ENCODE data around the gene RGS6. TPM values are rescaled to one million over a fixed set of nuclear protein-coding genes. Genes with fewer than 3 reads are reported as not detected.

Gene RGS6
- total and polyA plus RNA-seq, 4 donors: 0.21 to 5.4 (median 0.45) TPM

DNA sequence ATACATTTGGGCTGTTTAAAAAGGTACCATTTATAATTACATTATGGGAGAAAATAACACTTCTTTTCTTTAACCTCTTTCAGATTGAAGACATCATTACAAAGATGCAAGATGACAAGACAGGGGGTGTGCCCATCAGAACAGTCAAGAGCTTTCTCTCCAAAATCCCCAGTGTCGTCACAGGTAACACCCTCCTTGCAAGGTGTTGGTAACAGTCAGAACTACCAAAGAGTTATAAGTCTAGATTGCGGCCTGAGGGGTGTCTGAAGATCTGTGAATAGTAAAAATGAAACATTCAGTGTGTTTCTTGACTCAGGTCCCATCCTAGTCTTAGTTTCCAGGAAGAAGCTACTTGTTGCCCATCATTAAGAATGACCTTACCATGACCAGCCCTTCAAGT is 419.8 kb downstream of the RGS6 start:
- Histone ChIP-seq H3K9ac (ENCODE audit: insufficient read depth in 1 of 2, low read length in 2 of 2) (no peak overlapping the region), H3K36me3 (ENCODE audit: control insufficient read depth in 4 of 4, insufficient read depth in 4 of 4, low read length in 4 of 4) (no peaks in the 10 kb centered on the region), H3K27me3 (ENCODE audit: control insufficient read depth in 3 of 3, insufficient read depth in 3 of 3, low read length in 2 of 3) (no peaks in the 10 kb centered on the region), H3K4me1 (ENCODE audit: control insufficient read depth in 5 of 5, insufficient read depth in 5 of 5, low read length in 5 of 5) (no peaks in the 10 kb centered on the region), H3K4me3 (no peak overlapping the region), H3K27ac (ENCODE audit: low read depth in 1 of 2, low read length in 1 of 2) (no peak overlapping the region), H3K9me3 (ENCODE audit: control insufficient read depth in 4 of 4, insufficient read depth in 3 of 4, low read length in 3 of 4) (peaks cover 0 to 2% (median 0%) of the 10 kb centered on the region in 4 donors)
- no peak for DNase-seq
- WGBS, 2 donors: 89 to 91% methylated on average over 2 of the region's 2 CpGs
- TF ChIP-seq, protein P1, sequence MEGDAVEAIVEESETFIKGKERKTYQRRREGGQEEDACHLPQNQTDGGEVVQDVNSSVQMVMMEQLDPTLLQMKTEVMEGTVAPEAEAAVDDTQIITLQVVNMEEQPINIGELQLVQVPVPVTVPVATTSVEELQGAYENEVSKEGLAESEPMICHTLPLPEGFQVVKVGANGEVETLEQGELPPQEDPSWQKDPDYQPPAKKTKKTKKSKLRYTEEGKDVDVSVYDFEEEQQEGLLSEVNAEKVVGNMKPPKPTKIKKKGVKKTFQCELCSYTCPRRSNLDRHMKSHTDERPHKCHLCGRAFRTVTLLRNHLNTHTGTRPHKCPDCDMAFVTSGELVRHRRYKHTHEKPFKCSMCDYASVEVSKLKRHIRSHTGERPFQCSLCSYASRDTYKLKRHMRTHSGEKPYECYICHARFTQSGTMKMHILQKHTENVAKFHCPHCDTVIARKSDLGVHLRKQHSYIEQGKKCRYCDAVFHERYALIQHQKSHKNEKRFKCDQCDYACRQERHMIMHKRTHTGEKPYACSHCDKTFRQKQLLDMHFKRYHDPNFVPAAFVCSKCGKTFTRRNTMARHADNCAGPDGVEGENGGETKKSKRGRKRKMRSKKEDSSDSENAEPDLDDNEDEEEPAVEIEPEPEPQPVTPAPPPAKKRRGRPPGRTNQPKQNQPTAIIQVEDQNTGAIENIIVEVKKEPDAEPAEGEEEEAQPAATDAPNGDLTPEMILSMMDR (IDR thresholded peaks at IDR 0.05; ENCODE audit: control extremely low read depth, extremely low read depth): no peak
- no peak for ATAC-seq (ENCODE audit: insufficient read depth, low FRiP score)

DNA sequence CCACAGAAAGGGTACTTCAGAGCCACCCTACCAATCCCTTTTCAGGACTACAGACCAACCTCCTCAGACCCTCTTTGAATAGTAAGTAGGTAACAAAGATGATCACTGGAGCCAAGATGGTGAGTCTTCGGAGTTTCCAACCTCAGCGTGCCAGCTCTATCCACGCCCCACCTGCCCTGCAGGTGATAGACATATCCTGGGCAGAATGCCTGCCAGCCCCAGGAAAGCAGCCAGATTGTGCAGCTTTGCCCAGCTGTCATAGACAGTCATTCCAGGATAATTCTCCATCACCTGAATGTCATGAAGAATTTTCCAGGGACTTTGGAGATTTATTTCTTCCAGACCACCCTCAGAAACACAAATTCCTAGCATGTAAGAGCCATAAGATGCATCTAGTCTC is 434.4 kb downstream of the RGS6 start:
- H3K27me3 ChIP-seq (ENCODE audit: control insufficient read depth in 3 of 3, insufficient read depth in 3 of 3, low read length in 2 of 3): no peaks in the 10 kb centered on the region
- H3K36me3 ChIP-seq (ENCODE audit: control insufficient read depth in 4 of 4, insufficient read depth in 4 of 4, low read length in 4 of 4): no peaks in the 10 kb centered on the region
- H3K9me3 ChIP-seq (ENCODE audit: control insufficient read depth in 4 of 4, insufficient read depth in 3 of 4, low read length in 3 of 4): no peaks in the 10 kb centered on the region
- 88 to 90% methylated on average over 3 of the region's 3 CpGs for WGBS, 2 donors
- no peaks in the 10 kb centered on the region for H3K4me1 ChIP-seq (ENCODE audit: control insufficient read depth in 5 of 5, insufficient read depth in 5 of 5, low read length in 5 of 5)
- TF ChIP-seq, protein P1 (IDR thresholded peaks at IDR 0.05; ENCODE audit: control extremely low read depth, extremely low read depth): no peak
- no peak overlapping the region for H3K27ac ChIP-seq (ENCODE audit: low read depth in 1 of 2, low read length in 1 of 2)
- H3K4me3 ChIP-seq: no peak overlapping the region
- DNase-seq (no peak), ATAC-seq (ENCODE audit: insufficient read depth, low FRiP score) (no peak)
- no peak overlapping the region for H3K9ac ChIP-seq (ENCODE audit: insufficient read depth in 1 of 2, low read length in 2 of 2)

DNA sequence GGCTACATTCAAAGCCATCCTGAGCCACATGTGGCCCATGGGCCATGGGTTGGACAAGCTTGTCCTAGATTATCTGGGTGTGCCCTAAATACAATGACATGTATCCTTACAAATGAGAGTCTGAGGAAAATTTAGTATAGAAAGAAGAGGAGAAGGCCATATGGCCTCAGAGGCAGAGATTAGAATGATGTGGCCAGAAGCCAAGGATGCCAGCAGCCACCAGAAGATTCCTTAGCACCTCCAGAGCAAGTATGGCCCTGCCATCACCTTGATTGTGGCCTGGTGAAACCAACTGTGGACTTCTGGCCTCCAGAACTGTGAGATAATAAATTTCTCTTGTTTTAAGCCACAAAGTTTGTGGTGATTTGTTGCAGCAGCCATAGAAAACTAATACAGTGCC is 436.9 kb downstream of the RGS6 start:
- Histone ChIP-seq H3K4me1 (ENCODE audit: control insufficient read depth in 5 of 5, insufficient read depth in 5 of 5, low read length in 5 of 5) (no peaks in the 10 kb centered on the region), H3K9ac (ENCODE audit: insufficient read depth in 1 of 2, low read length in 2 of 2) (no peak overlapping the region), H3K9me3 (ENCODE audit: control insufficient read depth in 4 of 4, insufficient read depth in 3 of 4, low read length in 3 of 4) (peaks cover 0 to 3% (median 0%) of the 10 kb centered on the region in 4 donors), H3K27me3 (ENCODE audit: control insufficient read depth in 3 of 3, insufficient read depth in 3 of 3, low read length in 2 of 3) (no peaks in the 10 kb centered on the region), H3K4me3 (no peak overlapping the region), H3K27ac (ENCODE audit: low read depth in 1 of 2, low read length in 1 of 2) (no peak overlapping the region), H3K36me3 (ENCODE audit: control insufficient read depth in 4 of 4, insufficient read depth in 4 of 4, low read length in 4 of 4) (no peaks in the 10 kb centered on the region)
- DNase-seq: no peak
- ATAC-seq (ENCODE audit: insufficient read depth, low FRiP score): no peak
- TF ChIP-seq, protein P1 (IDR thresholded peaks at IDR 0.05; ENCODE audit: control extremely low read depth, extremely low read depth): no peak

DNA sequence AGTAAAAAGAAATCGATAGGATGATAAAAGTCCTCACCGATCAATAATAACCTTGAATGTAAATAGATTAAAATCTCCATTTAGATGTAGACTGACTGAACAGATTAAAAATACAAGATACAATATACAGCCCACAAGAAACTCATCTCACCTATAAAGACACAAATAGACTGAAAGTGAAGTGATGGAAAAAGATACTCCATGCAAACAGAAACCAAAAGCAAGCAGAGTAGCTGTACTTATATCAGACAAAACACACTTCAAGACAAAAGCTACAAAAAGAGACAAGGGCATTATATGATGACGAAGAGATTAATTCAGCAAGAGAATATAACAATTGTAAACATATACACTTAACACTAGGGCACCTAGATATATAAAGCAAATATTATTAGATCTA is 444.8 kb downstream of the RGS6 start:
- DNase-seq: no peak
- no peak overlapping the region for H3K27ac ChIP-seq (ENCODE audit: low read depth in 1 of 2, low read length in 1 of 2)
- ATAC-seq (ENCODE audit: insufficient read depth, low FRiP score): no peak
- WGBS, 2 donors: 55 to 62% methylated on average over 3 of the region's 3 CpGs
- H3K27me3 ChIP-seq (ENCODE audit: control insufficient read depth in 3 of 3, insufficient read depth in 3 of 3, low read length in 2 of 3): no peaks in the 10 kb centered on the region
- no peak overlapping the region for H3K4me3 ChIP-seq
- no peaks in the 10 kb centered on the region for H3K4me1 ChIP-seq (ENCODE audit: control insufficient read depth in 5 of 5, insufficient read depth in 5 of 5, low read length in 5 of 5)
- no peak overlapping the region for H3K9ac ChIP-seq (ENCODE audit: insufficient read depth in 1 of 2, low read length in 2 of 2)
- peaks cover 0 to 6% (median 2%) of the 10 kb centered on the region in 4 donors for H3K9me3 ChIP-seq (ENCODE audit: control insufficient read depth in 4 of 4, insufficient read depth in 3 of 4, low read length in 3 of 4)
- TF ChIP-seq, protein P1 (IDR thresholded peaks at IDR 0.05; ENCODE audit: control extremely low read depth, extremely low read depth): no peak
- no peaks in the 10 kb centered on the region for H3K36me3 ChIP-seq (ENCODE audit: control insufficient read depth in 4 of 4, insufficient read depth in 4 of 4, low read length in 4 of 4)

Measured in lung (tissue), 12 donors.